Astrocyte (in vitro differentiated cells and primary cell): ENCODE results near the gene PLEKHA1. TPM values are rescaled to one million over a fixed set of nuclear protein-coding genes. Genes with fewer than 3 reads are reported as not detected.

Experiments
- DNase-seq: peaks from one replicate; pipeline ENCODE4 v3.0.0-alpha.2; 2010; ENCODE audit warnings: low read depth
- FAIRE-seq: peaks from 2 replicates; lab custom pipeline; 2011; peaks lifted over from hg19 to GRCh38; lab: Jason Lieb, UNC
- H2AFZ ChIP-seq: 2 replicates; pipeline ENCODE4 v1.6.0; 2012; ENCODE audit warnings: low read depth, low read length, inconsistent platforms
- H3K27ac ChIP-seq: 2 replicates; pipeline ENCODE4 v1.5.1; 2011; ENCODE audit warnings: low read depth, low read length, inconsistent platforms
- H3K27me3 ChIP-seq: 2 replicates; pipeline ENCODE4 v1.6.0; 2011; ENCODE audit warnings: low read length, inconsistent platforms; ENCODE audit not compliant: insufficient read depth
- H3K36me3 ChIP-seq: 2 replicates; pipeline ENCODE4 v1.5.1; 2011; ENCODE audit warnings: low read length, inconsistent platforms; ENCODE audit not compliant: insufficient read depth
- H3K4me1 ChIP-seq: 2 replicates; pipeline ENCODE4 v1.5.1; 2011; ENCODE audit warnings: low read length, inconsistent platforms; ENCODE audit not compliant: insufficient read depth
- H3K4me2 ChIP-seq: 2 replicates; pipeline ENCODE4 v1.6.0; 2012; ENCODE audit warnings: low read length, inconsistent platforms
- H3K4me3 ChIP-seq: 2 replicates; pipeline ENCODE4 v1.5.1; 2011; ENCODE audit warnings: low read depth, mild to moderate bottlenecking, low read length, inconsistent platforms; ENCODE audit not compliant: insufficient read depth
- H3K79me2 ChIP-seq: 2 replicates; pipeline ENCODE4 v1.6.0; 2012; ENCODE audit warnings: mild to moderate bottlenecking, low read length, inconsistent platforms; ENCODE audit not compliant: insufficient read depth
- H3K9ac ChIP-seq: 2 replicates; pipeline ENCODE4 v1.6.0; 2012; ENCODE audit warnings: mild to moderate bottlenecking, low read length, inconsistent platforms
- H3K9me3 ChIP-seq: 2 replicates; pipeline ENCODE4 v1.5.1; 2012; ENCODE audit warnings: low read depth, mild to moderate bottlenecking, low read length, inconsistent platforms; ENCODE audit not compliant: insufficient read depth
- H4K20me1 ChIP-seq: 2 replicates; pipeline ENCODE4 v1.6.0; 2012; ENCODE audit warnings: low read length, inconsistent platforms; ENCODE audit not compliant: insufficient read depth
- H3K27ac Mint-ChIP-seq: one replicate; pipeline ENCODE4 v1.8.0; 2021; ENCODE audit warnings: mild to moderate bottlenecking, mixed read lengths; ENCODE audit not compliant: unreplicated experiment
- H3K27me3 Mint-ChIP-seq: one replicate; pipeline ENCODE4 v1.8.0; 2021; ENCODE audit warnings: low read depth, mixed read lengths; ENCODE audit not compliant: unreplicated experiment
- H3K36me3 Mint-ChIP-seq: one replicate; pipeline ENCODE4 v1.8.0; 2021; ENCODE audit warnings: low read depth, mixed read lengths; ENCODE audit not compliant: unreplicated experiment
- H3K4me1 Mint-ChIP-seq: one replicate; pipeline ENCODE4 v1.8.0; 2021; ENCODE audit warnings: low read depth, mixed read lengths; ENCODE audit not compliant: unreplicated experiment
- H3K4me3 Mint-ChIP-seq: one replicate; pipeline ENCODE4 v1.8.0; 2021; ENCODE audit warnings: mild to moderate bottlenecking, moderate library complexity, mixed read lengths; ENCODE audit not compliant: unreplicated experiment
- H3K9me3 Mint-ChIP-seq: one replicate; pipeline ENCODE4 v1.8.0; 2021; ENCODE audit warnings: mild to moderate bottlenecking, mixed read lengths; ENCODE audit not compliant: unreplicated experiment
- EZH2 ChIP-seq: IDR thresholded peaks from 2 replicates; pipeline ENCODE4 v1.6.1; 2012; ENCODE audit warnings: mild to moderate bottlenecking, low read length, inconsistent platforms; ENCODE audit not compliant: insufficient read depth
- total RNA-seq: library from RNA; stranded (reverse); gene quantifications from 2 replicates; pipeline ENCODE4 v1.2.1, GENCODE V29; 2021
- TF ChIP-seq, protein P1 (sequence below): IDR thresholded peaks from 2 replicates; pipeline ENCODE4 v1.5.1; 2011; ENCODE audit warnings: low read depth, mild to moderate bottlenecking, inconsistent platforms, low read length, moderate library complexity; ENCODE audit not compliant: insufficient read depth

Gene PLEKHA1
- total RNA-seq, 1 donor from 2014 or later, result 31.7 TPM

GRCh38 chr10:122368502-122369254, 5.8 kb upstream of the PLEKHA1 start:
- no peaks in the 10 kb centered on the region for H3K36me3 Mint-ChIP-seq
- H3K4me3 Mint-ChIP-seq, result no peak overlapping the region
- peaks cover 17% of the 10 kb centered on the region for H3K27me3 Mint-ChIP-seq
- TF ChIP-seq EZH2, result no peak
- TF ChIP-seq, protein P1, sequence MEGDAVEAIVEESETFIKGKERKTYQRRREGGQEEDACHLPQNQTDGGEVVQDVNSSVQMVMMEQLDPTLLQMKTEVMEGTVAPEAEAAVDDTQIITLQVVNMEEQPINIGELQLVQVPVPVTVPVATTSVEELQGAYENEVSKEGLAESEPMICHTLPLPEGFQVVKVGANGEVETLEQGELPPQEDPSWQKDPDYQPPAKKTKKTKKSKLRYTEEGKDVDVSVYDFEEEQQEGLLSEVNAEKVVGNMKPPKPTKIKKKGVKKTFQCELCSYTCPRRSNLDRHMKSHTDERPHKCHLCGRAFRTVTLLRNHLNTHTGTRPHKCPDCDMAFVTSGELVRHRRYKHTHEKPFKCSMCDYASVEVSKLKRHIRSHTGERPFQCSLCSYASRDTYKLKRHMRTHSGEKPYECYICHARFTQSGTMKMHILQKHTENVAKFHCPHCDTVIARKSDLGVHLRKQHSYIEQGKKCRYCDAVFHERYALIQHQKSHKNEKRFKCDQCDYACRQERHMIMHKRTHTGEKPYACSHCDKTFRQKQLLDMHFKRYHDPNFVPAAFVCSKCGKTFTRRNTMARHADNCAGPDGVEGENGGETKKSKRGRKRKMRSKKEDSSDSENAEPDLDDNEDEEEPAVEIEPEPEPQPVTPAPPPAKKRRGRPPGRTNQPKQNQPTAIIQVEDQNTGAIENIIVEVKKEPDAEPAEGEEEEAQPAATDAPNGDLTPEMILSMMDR, result no peak
- H3K9ac ChIP-seq, result no peak overlapping the region
- peaks cover 3% of the 10 kb centered on the region for H3K9me3 Mint-ChIP-seq
- peak overlapping the region; percentile 23 for H2AFZ ChIP-seq
- no peak overlapping the region for H3K27ac ChIP-seq
- H3K27me3 ChIP-seq, result peaks cover 11% of the 10 kb centered on the region
- H3K4me1 ChIP-seq, result peaks cover 4% of the 10 kb centered on the region
- H3K4me3 ChIP-seq, result no peak overlapping the region
- H3K27ac Mint-ChIP-seq, result no peak overlapping the region
- H4K20me1 ChIP-seq, result no peaks in the 10 kb centered on the region
- no peak for DNase-seq
- H3K9me3 ChIP-seq, result no peaks in the 10 kb centered on the region
- peak overlapping the region; percentile 25 for H3K4me2 ChIP-seq
- H3K4me1 Mint-ChIP-seq, result peaks cover 16% of the 10 kb centered on the region
- no peaks in the 10 kb centered on the region for H3K36me3 ChIP-seq
- no peaks in the 10 kb centered on the region for H3K79me2 ChIP-seq
- no peak for FAIRE-seq

- no peak for TF ChIP-seq EZH2
- TF ChIP-seq, protein P1, result no peak
- H3K36me3 Mint-ChIP-seq, result no peaks in the 10 kb centered on the region
- peaks cover 18% of the 10 kb centered on the region for H3K79me2 ChIP-seq
- H3K27ac Mint-ChIP-seq, result peak overlapping the region; percentile 21
- peak overlapping the region; percentile 74 for H2AFZ ChIP-seq
- H3K4me1 ChIP-seq, result peaks cover 19% of the 10 kb centered on the region
- H3K4me1 Mint-ChIP-seq, result peaks cover 27% of the 10 kb centered on the region
- DNase-seq (no peak), FAIRE-seq (no peak)
- peaks cover 4% of the 10 kb centered on the region for H3K27me3 Mint-ChIP-seq
- no peaks in the 10 kb centered on the region for H3K9me3 ChIP-seq
- H3K4me3 ChIP-seq, result no peak overlapping the region
- peaks cover 9% of the 10 kb centered on the region for H3K27me3 ChIP-seq
- no peak overlapping the region for H3K9ac ChIP-seq
- peak overlapping the region; percentile 88 for H3K4me3 Mint-ChIP-seq
- no peaks in the 10 kb centered on the region for H3K9me3 Mint-ChIP-seq
- no peaks in the 10 kb centered on the region for H3K36me3 ChIP-seq
- H3K27ac ChIP-seq, result no peak overlapping the region
- H4K20me1 ChIP-seq, result peaks cover 10% of the 10 kb centered on the region
- peak overlapping the region; percentile 97 for H3K4me2 ChIP-seq
These were observed 1.4 kb upstream of the PLEKHA1 start for GRCh38 chr10:122373108-122373507.

GRCh38 chr10:122373721-122374120, 787 bp upstream of the PLEKHA1 start:
- Mint-ChIP-seq H3K27ac (peak overlapping the region; percentile 81), H3K27me3 (peaks cover 4% of the 10 kb centered on the region), H3K4me1 (peaks cover 22% of the 10 kb centered on the region), H3K36me3 (no peaks in the 10 kb centered on the region), H3K4me3 (peak overlapping the region; percentile 88), H3K9me3 (no peaks in the 10 kb centered on the region)
- Histone ChIP-seq H3K27me3 (peaks cover 4% of the 10 kb centered on the region), H3K4me2 (peak overlapping the region; percentile 97), H3K4me1 (peaks cover 19% of the 10 kb centered on the region), H3K9ac (peak overlapping the region; percentile 71), H3K36me3 (no peaks in the 10 kb centered on the region), H4K20me1 (peaks cover 16% of the 10 kb centered on the region), H2AFZ (peak overlapping the region; percentile 74), H3K79me2 (peaks cover 23% of the 10 kb centered on the region), H3K4me3 (peak overlapping the region; percentile 80), H3K9me3 (no peaks in the 10 kb centered on the region), H3K27ac (peak overlapping the region; percentile 3)
- no peak for TF ChIP-seq EZH2
- TF ChIP-seq, protein P1, result no peak
- DNase-seq (no peak), FAIRE-seq (no peak)
